Transverse colon (tissue), 4 donors: ENCODE data around the gene GPC6. TPM values are rescaled to one million over a fixed set of nuclear protein-coding genes. Genes with fewer than 3 reads are reported as not detected.

Experiments used
- DNase-seq: peaks from one replicate; pipeline ENCODE4 v3.0.0-alpha.2; 2019
- H3K27ac ChIP-seq, 4 donors: fragments of 200-600 bp; sonication (generic); 2 replicates each; pipeline ENCODE4 v1.5.1; 2016 to 2018; ENCODE audit warnings: inconsistent platforms in 4 of 4
- H3K27me3 ChIP-seq: fragments of 200-600 bp; sonication (generic); 2 replicates; pipeline ENCODE4 v1.5.1; 2017; ENCODE audit warnings: inconsistent platforms
- H3K36me3 ChIP-seq, 4 donors: fragments of 200-600 bp; sonication (generic); 2 replicates each; pipeline ENCODE4 v1.5.1; 2017 to 2019; ENCODE audit warnings: inconsistent platforms in 4 of 4
- H3K4me1 ChIP-seq, 4 donors: fragments of 200-600 bp; sonication (generic); 2 replicates each; pipeline ENCODE4 v1.5.1; 2017 to 2020; ENCODE audit warnings: inconsistent platforms in 4 of 4
- H3K4me3 ChIP-seq, 4 donors: fragments of 200-600 bp; sonication (generic); 1 replicate in 1 of 4; 2 replicates in 3 of 4; pipeline versions ENCODE4 v1.5.1 to v1.6.1; 2017 to 2019; ENCODE audit warnings: inconsistent platforms in 4 of 4
- H3K9me3 ChIP-seq, 2 donors: fragments of 200-600 bp; sonication (generic); 2 replicates each; pipeline ENCODE4 v1.5.1; 2017 to 2019; ENCODE audit warnings: inconsistent platforms in 2 of 2
- EP300 ChIP-seq: sonication (generic); formaldehyde crosslinking; IDR thresholded peaks from one replicate; pipeline ENCODE4 v1.6.1; 2017; ENCODE audit warnings: antibody characterized with exemption, low read depth
- POLR2A ChIP-seq: fragments of 450-650 bp; IDR thresholded peaks from one replicate; pipeline ENCODE4 v1.6.1; 2016; ENCODE audit warnings: antibody characterized with exemption, mild to moderate bottlenecking, moderate library complexity
- POLR2AphosphoS5 ChIP-seq, 3 donors: sonication (generic); formaldehyde crosslinking; IDR thresholded peaks; one replicate each; pipeline ENCODE4 v1.6.1; 2016; ENCODE audit warnings: antibody characterized with exemption in 3 of 3
- WGBS, 2 donors: methylation state at CpG; one replicate each; pipeline ENCODE4 v1.1.5; 2018; ENCODE audit warnings: low coverage in 1 of 2; 5-methylcytosine and 5-hydroxymethylcytosine counted together
- in situ Hi-C, 4 donors: fragments of 200-750 bp; cut with MboI; loops; one replicate each; pipeline versions ENCODE4 v1.15.0 to v1.15.1; 2017; ENCODE audit warnings: low sequenced_read_pairs in 3 of 4, low pct_ligation_motif_present in 1 of 4, low pct_unique_long_range_greater_than_20kb in 1 of 4
- intact Hi-C: fragments of 100-400 bp; cut with DNase I; formaldehyde crosslinking; loops from one replicate; pipeline ENCODE4 v1.15.1; 2023; ENCODE audit warnings: low total_unique reads
- total RNA-seq, 4 donors: library from RNA; depleted of rRNA; stranded (reverse); fragments of >200 nt; gene quantifications; one replicate each; pipeline ENCODE4 v1.1.0, GENCODE V29; 2016
- TF ChIP-seq, protein P1 (sequence below), 5 experiments: fragments of 200-600 bp in 3 of 5; fragments of 450-650 bp in 2 of 5; sonication (generic) in 3 of 5; IDR thresholded peaks; 1 replicate in 2 of 5; 2 replicates in 3 of 5; pipeline ENCODE4 v1.5.1; 2016 to 2017; ENCODE audit warnings: antibody characterized with exemption in 5 of 5, inconsistent platforms in 3 of 5, mild to moderate bottlenecking in 2 of 5, moderate library complexity in 1 of 5

Gene GPC6
- total RNA-seq, 4 donors from 2014 or later, result 0.75 to 5.7 (median 4.0) TPM

- WGBS, 2 donors, result 77 to 83% methylated on average over 2 to 3 of the region's 3 CpGs
- intact Hi-C loops (no loop called here), in situ Hi-C loops (no loop called here)
- no peak for DNase-seq
- Histone ChIP-seq H3K36me3 (no peaks in the 10 kb centered on the region), H3K4me1 (no peaks in the 10 kb centered on the region), H3K27me3 (no peaks in the 10 kb centered on the region), H3K9me3 (no peaks in the 10 kb centered on the region), H3K4me3 (no peak overlapping the region), H3K27ac (no peak overlapping the region)
- TF ChIP-seq, protein P1, sequence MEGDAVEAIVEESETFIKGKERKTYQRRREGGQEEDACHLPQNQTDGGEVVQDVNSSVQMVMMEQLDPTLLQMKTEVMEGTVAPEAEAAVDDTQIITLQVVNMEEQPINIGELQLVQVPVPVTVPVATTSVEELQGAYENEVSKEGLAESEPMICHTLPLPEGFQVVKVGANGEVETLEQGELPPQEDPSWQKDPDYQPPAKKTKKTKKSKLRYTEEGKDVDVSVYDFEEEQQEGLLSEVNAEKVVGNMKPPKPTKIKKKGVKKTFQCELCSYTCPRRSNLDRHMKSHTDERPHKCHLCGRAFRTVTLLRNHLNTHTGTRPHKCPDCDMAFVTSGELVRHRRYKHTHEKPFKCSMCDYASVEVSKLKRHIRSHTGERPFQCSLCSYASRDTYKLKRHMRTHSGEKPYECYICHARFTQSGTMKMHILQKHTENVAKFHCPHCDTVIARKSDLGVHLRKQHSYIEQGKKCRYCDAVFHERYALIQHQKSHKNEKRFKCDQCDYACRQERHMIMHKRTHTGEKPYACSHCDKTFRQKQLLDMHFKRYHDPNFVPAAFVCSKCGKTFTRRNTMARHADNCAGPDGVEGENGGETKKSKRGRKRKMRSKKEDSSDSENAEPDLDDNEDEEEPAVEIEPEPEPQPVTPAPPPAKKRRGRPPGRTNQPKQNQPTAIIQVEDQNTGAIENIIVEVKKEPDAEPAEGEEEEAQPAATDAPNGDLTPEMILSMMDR (IDR thresholded peaks at IDR 0.05), result no peak
- TF ChIP-seq EP300 (no peak), POLR2A (no peak), POLR2AphosphoS5 (IDR thresholded peaks at IDR 0.05) (no peak)
These were observed 295.9 kb downstream of the GPC6 start for GRCh38 chr13:93522501-93522900.

- TF ChIP-seq, protein P1 (IDR thresholded peaks at IDR 0.05), result no peak
- TF ChIP-seq POLR2AphosphoS5 (IDR thresholded peaks at IDR 0.05) (no peak), EP300 (no peak), POLR2A (no peak)
- intact Hi-C loops (no loop called here), in situ Hi-C loops (no loop called here)
- DNase-seq, result no peak
- Histone ChIP-seq H3K4me3 (no peak overlapping the region), H3K36me3 (no peaks in the 10 kb centered on the region), H3K27ac (no peak overlapping the region), H3K27me3 (no peaks in the 10 kb centered on the region), H3K9me3 (no peaks in the 10 kb centered on the region), H3K4me1 (no peaks in the 10 kb centered on the region)
These were observed 298.5 kb downstream of the GPC6 start for GRCh38 chr13:93525087-93525486.

DNA sequence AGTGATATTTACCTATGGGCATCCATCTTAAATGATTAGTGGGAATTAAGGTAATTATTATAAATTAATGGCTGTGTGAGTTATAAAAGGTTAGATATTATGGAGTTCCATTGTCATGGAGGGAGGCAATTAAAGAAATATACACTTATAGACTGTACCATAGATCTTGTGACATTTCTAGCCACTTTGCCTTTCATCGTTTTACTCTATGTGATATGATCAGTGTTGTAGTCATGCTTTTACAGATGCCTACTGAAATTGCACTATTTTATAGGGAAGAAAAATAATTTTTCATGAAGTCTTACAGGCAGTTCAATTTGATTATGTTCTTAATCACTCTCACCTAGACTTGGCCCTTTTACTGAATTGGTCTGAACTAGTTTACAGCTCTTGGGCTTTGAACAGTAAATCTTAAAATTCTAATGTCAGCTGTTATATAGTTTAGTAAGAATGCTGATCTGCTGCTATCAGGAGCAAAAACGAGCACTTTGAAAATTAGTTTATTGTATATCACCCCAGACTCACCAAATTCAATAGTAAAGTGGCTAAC is 301.2 kb downstream of the GPC6 start:
- no peak overlapping the region for H3K27ac ChIP-seq
- intact Hi-C loops, result no loop called here

GRCh38 chr13:93529961-93530360 is 303.4 kb downstream of the GPC6 start:
- Histone ChIP-seq H3K36me3 (no peaks in the 10 kb centered on the region), H3K4me1 (no peaks in the 10 kb centered on the region), H3K27ac (no peak overlapping the region), H3K9me3 (no peaks in the 10 kb centered on the region), H3K27me3 (no peaks in the 10 kb centered on the region), H3K4me3 (no peak overlapping the region)
- 50 to 64% methylated on average over 2 of the region's 2 CpGs for WGBS, 2 donors
- TF ChIP-seq EP300, result no peak
- TF ChIP-seq, protein P1 (IDR thresholded peaks at IDR 0.05), result no peak
- TF ChIP-seq POLR2AphosphoS5 (IDR thresholded peaks at IDR 0.05), result no peak
- TF ChIP-seq POLR2A, result no peak
- no peak for DNase-seq
- intact Hi-C loops (no loop called here), in situ Hi-C loops (no loop called here)

More for the DNA sequence above, 301.2 kb downstream of the GPC6 start:
- TF ChIP-seq EP300, result no peak
- no peaks in the 10 kb centered on the region for H3K27me3 ChIP-seq
- H3K4me1 ChIP-seq, result no peaks in the 10 kb centered on the region
- H3K36me3 ChIP-seq, result no peaks in the 10 kb centered on the region
- in situ Hi-C loops, result no loop called here
- DNase-seq, result no peak
- no peak overlapping the region for H3K4me3 ChIP-seq
- 48 to 58% methylated on average over 2 of the region's 2 CpGs for WGBS, 2 donors
- no peaks in the 10 kb centered on the region for H3K9me3 ChIP-seq

GRCh38 chr13:93534181-93534700 is 307.6 kb downstream of the GPC6 start:
- intact Hi-C loops, result no loop called here
- Histone ChIP-seq H3K27me3 (no peaks in the 10 kb centered on the region), H3K4me3 (no peak overlapping the region), H3K36me3 (no peaks in the 10 kb centered on the region), H3K4me1 (no peaks in the 10 kb centered on the region), H3K9me3 (no peaks in the 10 kb centered on the region), H3K27ac (peak overlapping the region in 1 of 4 donors; percentile 25)
- TF ChIP-seq POLR2AphosphoS5 (IDR thresholded peaks at IDR 0.05), result no peak
- TF ChIP-seq, protein P1 (IDR thresholded peaks at IDR 0.05), result no peak
- no peak for DNase-seq
- in situ Hi-C loops, result no loop called here
- 58 to 63% methylated on average over 2 to 6 of the region's 6 CpGs for WGBS, 2 donors
